ENCODE data around the gene FOS. TPM values are rescaled to one million over a fixed set of nuclear protein-coding genes. Genes with fewer than 3 reads are reported as not detected.

The FOS gene
- total and polyA plus RNA-seq, 2 of the 13 experiments (the other 11 are each of a cell fraction or from before 2014, with no cell fraction given) = 15.9 to 24.2 TPM

DNA sequence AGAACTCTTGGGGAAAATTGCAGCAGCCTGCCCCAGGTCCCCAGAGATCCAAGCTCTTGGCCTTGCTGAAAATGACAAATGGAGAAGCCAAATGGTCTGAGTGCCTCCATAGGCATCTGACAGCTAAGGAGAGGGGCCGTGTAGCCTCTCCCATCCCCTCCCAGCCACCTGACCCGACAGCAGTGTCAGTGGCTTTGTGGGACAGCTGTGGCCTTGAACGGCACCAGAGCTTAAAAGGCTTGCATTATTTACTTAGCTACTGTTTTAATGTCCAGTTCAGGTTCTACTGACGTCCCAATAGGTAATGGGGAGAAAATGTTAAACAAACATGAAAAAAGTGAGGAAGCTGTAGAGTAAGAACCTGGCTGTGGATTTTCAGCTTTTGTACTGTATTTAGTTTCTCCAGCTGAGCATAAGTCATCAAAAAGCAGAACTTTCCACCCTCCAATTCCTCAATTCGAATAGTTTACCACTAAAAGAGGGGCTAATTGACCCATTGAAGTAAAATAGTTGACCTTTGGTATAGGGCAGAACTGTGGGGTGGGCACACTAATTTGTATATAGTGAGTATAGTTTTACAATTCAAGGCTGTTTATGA lies 50.0 kb downstream of the FOS start (continued):
- no peak for TF ChIP-seq ZNF367 (CRISPR knock-in tag; IDR thresholded peaks at IDR 0.05; ENCODE audit: borderline replicate concordance)
- TF ChIP-seq MEF2D (CRISPR knock-in tag; IDR thresholded peaks at IDR 0.05) = 0 out of 2 replicates have a peak, but pooled peaks have one; percentile 28
- no peak for TF ChIP-seq AHR (CRISPR knock-in tag; IDR thresholded peaks at IDR 0.05)
- TF ChIP-seq ONECUT2 (CRISPR knock-in tag; IDR thresholded peaks at IDR 0.05) = no peak
- TF ChIP-seq ZNF263 (CRISPR knock-in tag; IDR thresholded peaks at IDR 0.05) = no peak
- TF ChIP-seq, protein P1, sequence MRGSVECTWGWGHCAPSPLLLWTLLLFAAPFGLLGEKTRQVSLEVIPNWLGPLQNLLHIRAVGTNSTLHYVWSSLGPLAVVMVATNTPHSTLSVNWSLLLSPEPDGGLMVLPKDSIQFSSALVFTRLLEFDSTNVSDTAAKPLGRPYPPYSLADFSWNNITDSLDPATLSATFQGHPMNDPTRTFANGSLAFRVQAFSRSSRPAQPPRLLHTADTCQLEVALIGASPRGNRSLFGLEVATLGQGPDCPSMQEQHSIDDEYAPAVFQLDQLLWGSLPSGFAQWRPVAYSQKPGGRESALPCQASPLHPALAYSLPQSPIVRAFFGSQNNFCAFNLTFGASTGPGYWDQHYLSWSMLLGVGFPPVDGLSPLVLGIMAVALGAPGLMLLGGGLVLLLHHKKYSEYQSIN (CRISPR knock-in tag; IDR thresholded peaks at IDR 0.05; ENCODE audit: borderline replicate concordance) = no peak
- peak; percentile 59; the same call in 1 of the 2 replicates for TF ChIP-seq ZNF292 (CRISPR knock-in tag; IDR thresholded peaks at IDR 0.05; ENCODE audit: borderline replicate concordance, low read depth)
- TF ChIP-seq RNF2 (conservative IDR thresholded peaks at IDR 0.05; ENCODE audit: low read depth) = no peak
- TF ChIP-seq ZNF556 (CRISPR knock-in tag; IDR thresholded peaks at IDR 0.05; ENCODE audit: borderline replicate concordance) = 0 out of 2 replicates have a peak, but pooled peaks have one; percentile 54
- TF ChIP-seq ZNF639 (CRISPR knock-in tag; conservative IDR thresholded peaks at IDR 0.05) = no peak
- TF ChIP-seq, protein P2, sequence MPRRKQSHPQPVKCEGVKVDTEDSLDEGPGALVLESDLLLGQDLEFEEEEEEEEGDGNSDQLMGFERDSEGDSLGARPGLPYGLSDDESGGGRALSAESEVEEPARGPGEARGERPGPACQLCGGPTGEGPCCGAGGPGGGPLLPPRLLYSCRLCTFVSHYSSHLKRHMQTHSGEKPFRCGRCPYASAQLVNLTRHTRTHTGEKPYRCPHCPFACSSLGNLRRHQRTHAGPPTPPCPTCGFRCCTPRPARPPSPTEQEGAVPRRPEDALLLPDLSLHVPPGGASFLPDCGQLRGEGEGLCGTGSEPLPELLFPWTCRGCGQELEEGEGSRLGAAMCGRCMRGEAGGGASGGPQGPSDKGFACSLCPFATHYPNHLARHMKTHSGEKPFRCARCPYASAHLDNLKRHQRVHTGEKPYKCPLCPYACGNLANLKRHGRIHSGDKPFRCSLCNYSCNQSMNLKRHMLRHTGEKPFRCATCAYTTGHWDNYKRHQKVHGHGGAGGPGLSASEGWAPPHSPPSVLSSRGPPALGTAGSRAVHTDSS (CRISPR knock-in tag; conservative IDR thresholded peaks at IDR 0.05) = no peak
- no peak for TF ChIP-seq TEAD2 (CRISPR knock-in tag; IDR thresholded peaks at IDR 0.05)
- no peak for TF ChIP-seq SOX6 (IDR thresholded peaks at IDR 0.05)
- TF ChIP-seq SOX6 (CRISPR knock-in tag; IDR thresholded peaks at IDR 0.05) = peak; percentile 52; the same call in 1 of the 2 replicates
- no peak for TF ChIP-seq ELF1 (CRISPR knock-in tag; IDR thresholded peaks at IDR 0.05)
- no peak for TF ChIP-seq ZNF713 (CRISPR knock-in tag; IDR thresholded peaks at IDR 0.05)
- TF ChIP-seq, protein P3, sequence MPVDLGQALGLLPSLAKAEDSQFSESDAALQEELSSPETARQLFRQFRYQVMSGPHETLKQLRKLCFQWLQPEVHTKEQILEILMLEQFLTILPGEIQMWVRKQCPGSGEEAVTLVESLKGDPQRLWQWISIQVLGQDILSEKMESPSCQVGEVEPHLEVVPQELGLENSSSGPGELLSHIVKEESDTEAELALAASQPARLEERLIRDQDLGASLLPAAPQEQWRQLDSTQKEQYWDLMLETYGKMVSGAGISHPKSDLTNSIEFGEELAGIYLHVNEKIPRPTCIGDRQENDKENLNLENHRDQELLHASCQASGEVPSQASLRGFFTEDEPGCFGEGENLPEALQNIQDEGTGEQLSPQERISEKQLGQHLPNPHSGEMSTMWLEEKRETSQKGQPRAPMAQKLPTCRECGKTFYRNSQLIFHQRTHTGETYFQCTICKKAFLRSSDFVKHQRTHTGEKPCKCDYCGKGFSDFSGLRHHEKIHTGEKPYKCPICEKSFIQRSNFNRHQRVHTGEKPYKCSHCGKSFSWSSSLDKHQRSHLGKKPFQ (CRISPR knock-in tag; IDR thresholded peaks at IDR 0.05; ENCODE audit: insufficient replicate concordance) = no peak
- TF ChIP-seq SP1 (IDR thresholded peaks at IDR 0.05) = no peak
- TF ChIP-seq SP1 (CRISPR knock-in tag; IDR thresholded peaks at IDR 0.05) = no peak
- no peak for TF ChIP-seq ZNF678 (CRISPR knock-in tag; IDR thresholded peaks at IDR 0.05)
- TF ChIP-seq, protein P4, sequence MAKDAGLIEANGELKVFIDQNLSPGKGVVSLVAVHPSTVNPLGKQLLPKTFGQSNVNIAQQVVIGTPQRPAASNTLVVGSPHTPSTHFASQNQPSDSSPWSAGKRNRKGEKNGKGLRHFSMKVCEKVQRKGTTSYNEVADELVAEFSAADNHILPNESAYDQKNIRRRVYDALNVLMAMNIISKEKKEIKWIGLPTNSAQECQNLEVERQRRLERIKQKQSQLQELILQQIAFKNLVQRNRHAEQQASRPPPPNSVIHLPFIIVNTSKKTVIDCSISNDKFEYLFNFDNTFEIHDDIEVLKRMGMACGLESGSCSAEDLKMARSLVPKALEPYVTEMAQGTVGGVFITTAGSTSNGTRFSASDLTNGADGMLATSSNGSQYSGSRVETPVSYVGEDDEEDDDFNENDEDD (CRISPR knock-in tag; IDR thresholded peaks at IDR 0.05; ENCODE audit: borderline replicate concordance) = no peak
- TF ChIP-seq HNRNPUL1 (IDR thresholded peaks at IDR 0.05; ENCODE audit: low read depth, low read length) = no peak
- no peak for TF ChIP-seq ZNF296 (CRISPR knock-in tag; conservative IDR thresholded peaks at IDR 0.05)
- TF ChIP-seq ZNF468 (CRISPR knock-in tag; IDR thresholded peaks at IDR 0.05) = no peak
